ENCODE data around the gene NOVA2.

DNA sequence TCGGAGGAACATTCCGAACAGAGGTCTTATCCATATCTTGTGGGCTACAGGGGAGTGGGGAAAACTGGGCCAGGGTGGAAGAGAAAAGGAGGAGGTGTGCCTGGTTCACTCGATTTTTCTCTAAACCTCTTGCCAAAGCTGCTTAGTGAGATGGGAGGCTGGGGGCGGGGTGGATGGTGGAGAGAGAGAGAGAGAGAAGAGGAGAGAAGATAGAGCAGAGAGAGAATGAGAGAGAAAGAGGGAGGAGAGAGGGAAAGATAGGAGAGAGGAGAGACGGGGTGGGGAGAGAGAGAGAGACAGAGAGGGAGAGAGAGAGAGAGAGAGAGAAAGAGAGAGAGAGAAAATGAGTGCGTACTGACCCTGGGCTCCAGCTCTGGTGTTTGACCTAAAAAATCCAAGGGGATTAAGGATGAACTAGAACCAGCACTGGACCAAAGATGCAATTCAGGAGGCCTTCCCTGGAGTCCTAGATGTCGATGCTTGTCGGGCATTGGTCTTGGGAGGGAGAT lies 14.1 kb downstream of the NOVA2 start:
- TF ChIP-seq ELF1 (IDR thresholded peaks at IDR 0.05; ENCODE audit: borderline replicate concordance, low read depth) (no peak), POLR2A (IDR thresholded peaks at IDR 0.05; ENCODE audit: borderline replicate concordance, extremely low read depth, insufficient read depth, insufficient read length) (no peak), CEBPB (IDR thresholded peaks at IDR 0.05; ENCODE audit: low read depth) (no peak), JUND (IDR thresholded peaks at IDR 0.05) (no peak), POLR2AphosphoS5 (IDR thresholded peaks at IDR 0.05; ENCODE audit: low read depth, low read length) (no peak), SIN3A (IDR thresholded peaks at IDR 0.05; ENCODE audit: low read depth) (no peak), TCF7L2 (IDR thresholded peaks at IDR 0.05; ENCODE audit: borderline replicate concordance, extremely low read depth, insufficient read depth, insufficient read length) (no peak), YY1 (IDR thresholded peaks at IDR 0.05; ENCODE audit: extremely low read depth, insufficient replicate concordance, low read depth, low read length) (no peak), ZFX (IDR thresholded peaks at IDR 0.05) (no peak), ZNF274 (IDR thresholded peaks at IDR 0.05; ENCODE audit: low read depth, low read length) (no peak)
- TF ChIP-seq, protein P1, sequence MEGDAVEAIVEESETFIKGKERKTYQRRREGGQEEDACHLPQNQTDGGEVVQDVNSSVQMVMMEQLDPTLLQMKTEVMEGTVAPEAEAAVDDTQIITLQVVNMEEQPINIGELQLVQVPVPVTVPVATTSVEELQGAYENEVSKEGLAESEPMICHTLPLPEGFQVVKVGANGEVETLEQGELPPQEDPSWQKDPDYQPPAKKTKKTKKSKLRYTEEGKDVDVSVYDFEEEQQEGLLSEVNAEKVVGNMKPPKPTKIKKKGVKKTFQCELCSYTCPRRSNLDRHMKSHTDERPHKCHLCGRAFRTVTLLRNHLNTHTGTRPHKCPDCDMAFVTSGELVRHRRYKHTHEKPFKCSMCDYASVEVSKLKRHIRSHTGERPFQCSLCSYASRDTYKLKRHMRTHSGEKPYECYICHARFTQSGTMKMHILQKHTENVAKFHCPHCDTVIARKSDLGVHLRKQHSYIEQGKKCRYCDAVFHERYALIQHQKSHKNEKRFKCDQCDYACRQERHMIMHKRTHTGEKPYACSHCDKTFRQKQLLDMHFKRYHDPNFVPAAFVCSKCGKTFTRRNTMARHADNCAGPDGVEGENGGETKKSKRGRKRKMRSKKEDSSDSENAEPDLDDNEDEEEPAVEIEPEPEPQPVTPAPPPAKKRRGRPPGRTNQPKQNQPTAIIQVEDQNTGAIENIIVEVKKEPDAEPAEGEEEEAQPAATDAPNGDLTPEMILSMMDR (IDR thresholded peaks at IDR 0.05 in 2 of 3, conservative IDR thresholded peaks at IDR 0.05 in 1 of 3; ENCODE audit: borderline replicate concordance in 1 of 3, insufficient read depth in 1 of 3, low read depth in 2 of 3, low read length in 2 of 3): no peak
- TF ChIP-seq, protein P2, sequence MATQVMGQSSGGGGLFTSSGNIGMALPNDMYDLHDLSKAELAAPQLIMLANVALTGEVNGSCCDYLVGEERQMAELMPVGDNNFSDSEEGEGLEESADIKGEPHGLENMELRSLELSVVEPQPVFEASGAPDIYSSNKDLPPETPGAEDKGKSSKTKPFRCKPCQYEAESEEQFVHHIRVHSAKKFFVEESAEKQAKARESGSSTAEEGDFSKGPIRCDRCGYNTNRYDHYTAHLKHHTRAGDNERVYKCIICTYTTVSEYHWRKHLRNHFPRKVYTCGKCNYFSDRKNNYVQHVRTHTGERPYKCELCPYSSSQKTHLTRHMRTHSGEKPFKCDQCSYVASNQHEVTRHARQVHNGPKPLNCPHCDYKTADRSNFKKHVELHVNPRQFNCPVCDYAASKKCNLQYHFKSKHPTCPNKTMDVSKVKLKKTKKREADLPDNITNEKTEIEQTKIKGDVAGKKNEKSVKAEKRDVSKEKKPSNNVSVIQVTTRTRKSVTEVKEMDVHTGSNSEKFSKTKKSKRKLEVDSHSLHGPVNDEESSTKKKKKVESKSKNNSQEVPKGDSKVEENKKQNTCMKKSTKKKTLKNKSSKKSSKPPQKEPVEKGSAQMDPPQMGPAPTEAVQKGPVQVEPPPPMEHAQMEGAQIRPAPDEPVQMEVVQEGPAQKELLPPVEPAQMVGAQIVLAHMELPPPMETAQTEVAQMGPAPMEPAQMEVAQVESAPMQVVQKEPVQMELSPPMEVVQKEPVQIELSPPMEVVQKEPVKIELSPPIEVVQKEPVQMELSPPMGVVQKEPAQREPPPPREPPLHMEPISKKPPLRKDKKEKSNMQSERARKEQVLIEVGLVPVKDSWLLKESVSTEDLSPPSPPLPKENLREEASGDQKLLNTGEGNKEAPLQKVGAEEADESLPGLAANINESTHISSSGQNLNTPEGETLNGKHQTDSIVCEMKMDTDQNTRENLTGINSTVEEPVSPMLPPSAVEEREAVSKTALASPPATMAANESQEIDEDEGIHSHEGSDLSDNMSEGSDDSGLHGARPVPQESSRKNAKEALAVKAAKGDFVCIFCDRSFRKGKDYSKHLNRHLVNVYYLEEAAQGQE (IDR thresholded peaks at IDR 0.05; ENCODE audit: low read depth): no peak
- TF ChIP-seq, protein P3, sequence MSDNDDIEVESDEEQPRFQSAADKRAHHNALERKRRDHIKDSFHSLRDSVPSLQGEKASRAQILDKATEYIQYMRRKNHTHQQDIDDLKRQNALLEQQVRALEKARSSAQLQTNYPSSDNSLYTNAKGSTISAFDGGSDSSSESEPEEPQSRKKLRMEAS (IDR thresholded peaks at IDR 0.05): no peak
- TF ChIP-seq, protein P4, sequence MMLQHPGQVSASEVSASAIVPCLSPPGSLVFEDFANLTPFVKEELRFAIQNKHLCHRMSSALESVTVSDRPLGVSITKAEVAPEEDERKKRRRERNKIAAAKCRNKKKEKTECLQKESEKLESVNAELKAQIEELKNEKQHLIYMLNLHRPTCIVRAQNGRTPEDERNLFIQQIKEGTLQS (IDR thresholded peaks at IDR 0.05): no peak
